WTC11 (cell line): ENCODE data around the gene TUBB. TPM values are rescaled to one million over a fixed set of nuclear protein-coding genes. Genes with fewer than 3 reads are reported as not detected.

Experiments used
- ATAC-seq: fragments of 200-7000 bp; cut with Tn5 transposase; 2 replicates; pipeline ENCODE4 v1.10.0; 2021; ENCODE audit warnings: mild to moderate bottlenecking, moderate library complexity
- Bru-seq: library from RNA; stranded (reverse); fragments of 400-500 nt; gene quantifications from one replicate; lab custom pipeline; 2021; lab: Mats Ljungman, UMichigan
- CTCF ChIA-PET: fragments of 300-600 bp; sonication (Branson Sonifier 250); formaldehyde crosslinking; loops from one replicate; lab custom pipeline; 2021; ENCODE audit warnings: antibody characterized with exemption; lab: Charles Lee
- POLR2A ChIA-PET: fragments of 350-600 bp; sonication (Branson Sonifier 250); formaldehyde crosslinking; loops from one replicate; lab custom pipeline; 2021; ENCODE audit warnings: antibody characterized with exemption; lab: Charles Lee
- DNase-seq: peaks from one replicate; pipeline ENCODE4 v3.0.0; 2021; ENCODE audit warnings: low spot score
- H3K27ac Mint-ChIP-seq: 2 replicates; pipeline ENCODE4 v1.8.0; 2021; ENCODE audit warnings: mixed read lengths
- H3K27me3 Mint-ChIP-seq: 2 replicates; pipeline ENCODE4 v1.8.0; 2021; ENCODE audit warnings: low read depth, mild to moderate bottlenecking, moderate library complexity, mixed read lengths
- H3K36me3 Mint-ChIP-seq: 2 replicates; pipeline ENCODE4 v1.8.0; 2021; ENCODE audit warnings: mixed read lengths
- H3K4me1 Mint-ChIP-seq: 2 replicates; pipeline ENCODE4 v1.8.0; 2022; ENCODE audit warnings: mixed read lengths
- H3K4me3 Mint-ChIP-seq: 2 replicates; pipeline ENCODE4 v1.8.0; 2021; ENCODE audit warnings: mild to moderate bottlenecking, moderate library complexity, mixed read lengths
- H3K9me3 Mint-ChIP-seq: 2 replicates; pipeline ENCODE4 v1.8.0; 2021; ENCODE audit warnings: mixed read lengths
- ATF1 ChIP-seq: sonication (generic); formaldehyde crosslinking; IDR thresholded peaks from 2 replicates; pipeline ENCODE4 v1.8.1; 2023; ENCODE audit warnings: mild to moderate bottlenecking, moderate library complexity, missing genetic modification reagents
- ATF2 ChIP-seq: sonication (generic); formaldehyde crosslinking; IDR thresholded peaks from 2 replicates; pipeline ENCODE4 v1.8.1; 2022; ENCODE audit warnings: low read depth, missing genetic modification reagents, borderline replicate concordance
- CREB1 ChIP-seq: sonication (generic); formaldehyde crosslinking; IDR thresholded peaks from 2 replicates; pipeline ENCODE4 v1.8.0; 2023; ENCODE audit warnings: mild to moderate bottlenecking, missing genetic modification reagents
- CREM ChIP-seq: sonication (generic); formaldehyde crosslinking; IDR thresholded peaks from 2 replicates; pipeline ENCODE4 v1.8.1; 2022; ENCODE audit warnings: mild to moderate bottlenecking, missing genetic modification reagents, moderate library complexity
- E2F4 ChIP-seq: sonication (generic); formaldehyde crosslinking; IDR thresholded peaks from 2 replicates; pipeline ENCODE4 v1.8.1; 2022; ENCODE audit warnings: low read depth, mild to moderate bottlenecking, moderate library complexity, missing genetic modification reagents, borderline replicate concordance
- E2F5 ChIP-seq: sonication (generic); formaldehyde crosslinking; IDR thresholded peaks from 2 replicates; pipeline ENCODE4 v1.8.1; 2022; ENCODE audit warnings: mild to moderate bottlenecking, moderate library complexity, missing genetic modification reagents
- FOXK1 ChIP-seq: sonication (generic); formaldehyde crosslinking; IDR thresholded peaks from 2 replicates; pipeline ENCODE4 v1.8.0; 2022; ENCODE audit warnings: mild to moderate bottlenecking, moderate library complexity, missing genetic modification reagents
- FOXP1 ChIP-seq: sonication (generic); formaldehyde crosslinking; IDR thresholded peaks from 2 replicates; pipeline ENCODE4 v1.8.0; 2022; ENCODE audit warnings: missing genetic modification reagents, mild to moderate bottlenecking, moderate library complexity, borderline replicate concordance
- GABPB1 ChIP-seq: sonication (generic); formaldehyde crosslinking; IDR thresholded peaks from 2 replicates; pipeline ENCODE4 v1.8.1; 2023; ENCODE audit warnings: mild to moderate bottlenecking, missing genetic modification reagents
- GTF2I ChIP-seq: fragments of 250-450 bp; sonication (Bioruptor Pico); conservative IDR thresholded peaks from 2 replicates; pipeline ENCODE4 v1.4.0; 2021; ENCODE audit warnings: mild to moderate bottlenecking
- MAX ChIP-seq: sonication (generic); formaldehyde crosslinking; IDR thresholded peaks from 2 replicates; pipeline ENCODE4 v1.8.0; 2022; ENCODE audit warnings: mild to moderate bottlenecking, missing genetic modification reagents
- MYBL2 ChIP-seq: sonication (generic); formaldehyde crosslinking; IDR thresholded peaks from 2 replicates; pipeline ENCODE4 v1.8.1; 2023; ENCODE audit warnings: mild to moderate bottlenecking, moderate library complexity, missing genetic modification reagents
- NFE2L1 ChIP-seq: sonication (generic); formaldehyde crosslinking; IDR thresholded peaks from 2 replicates; pipeline ENCODE4 v1.8.1; 2023; ENCODE audit warnings: missing genetic modification reagents
- NFYB ChIP-seq: sonication (generic); formaldehyde crosslinking; conservative IDR thresholded peaks from 2 replicates; pipeline ENCODE4 v1.8.0; 2022; ENCODE audit warnings: low read depth, missing genetic modification reagents
- NR3C1 ChIP-seq: sonication (generic); formaldehyde crosslinking; conservative IDR thresholded peaks from 2 replicates; pipeline ENCODE4 v1.8.1; 2023; ENCODE audit warnings: low read depth, mild to moderate bottlenecking, missing genetic modification reagents
- OVOL2 ChIP-seq: fragments of 250-450 bp; sonication (Bioruptor Pico); IDR thresholded peaks from 2 replicates; pipeline ENCODE4 v1.9.0; 2021; ENCODE audit warnings: mild to moderate bottlenecking, borderline replicate concordance
- SP1 ChIP-seq: sonication (generic); formaldehyde crosslinking; conservative IDR thresholded peaks from 2 replicates; pipeline ENCODE4 v1.8.1; 2022; ENCODE audit warnings: missing genetic modification reagents
- TEAD1 ChIP-seq: sonication (generic); formaldehyde crosslinking; IDR thresholded peaks from 2 replicates; pipeline ENCODE4 v1.8.0; 2022; ENCODE audit warnings: mild to moderate bottlenecking, missing genetic modification reagents
- TP53 ChIP-seq: sonication (generic); formaldehyde crosslinking; IDR thresholded peaks from 2 replicates; pipeline ENCODE4 v1.8.1; 2023; ENCODE audit warnings: mild to moderate bottlenecking, missing genetic modification reagents
- USF1 ChIP-seq: sonication (generic); formaldehyde crosslinking; IDR thresholded peaks from 2 replicates; pipeline ENCODE4 v1.8.0; 2022; ENCODE audit warnings: mild to moderate bottlenecking, missing genetic modification reagents
- ZMAT4 ChIP-seq: fragments of 250-450 bp; sonication (Bioruptor Pico); IDR thresholded peaks from 2 replicates; pipeline ENCODE4 v1.9.0; 2021; ENCODE audit warnings: mild to moderate bottlenecking
- ZNF138 ChIP-seq: sonication (generic); formaldehyde crosslinking; conservative IDR thresholded peaks from 2 replicates; pipeline ENCODE4 v1.8.1; 2022; ENCODE audit warnings: mild to moderate bottlenecking, moderate library complexity, missing genetic modification reagents
- ZNF263 ChIP-seq: sonication (generic); formaldehyde crosslinking; IDR thresholded peaks from 2 replicates; pipeline ENCODE4 v1.8.1; 2022; ENCODE audit warnings: low read depth, mild to moderate bottlenecking, moderate library complexity, missing genetic modification reagents
- long read RNA-seq, 3 experiments: library from RNA in 1 of 3; library from capped mRNA in 1 of 3; library from polyadenylated mRNA in 1 of 3; unstranded in 2 of 3; stranded (forward) in 1 of 3; transcript quantifications; one replicate each; pipeline ENCODE4 v2.0.0, GENCODE V29; 2021
- total RNA-seq: library from RNA; stranded (reverse); gene quantifications from 3 replicates; pipeline ENCODE4 v1.2.3, GENCODE V29; 2021

Gene TUBB
- total RNA-seq (1,503 to 1,570 TPM (median 1,542 TPM) in 3 replicates), Bru-seq, nascent RNA (percentile 100 among the genes with signal in this experiment)
- long read RNA-seq, experiment 1, transcript TUBB-205 (4 exons, 2,670 nt): major isoform, 6,004 of 6,585 reads
- long read RNA-seq, experiment 1, transcript TUBB-206 (4 exons, 2,632 nt): minor isoform, 42 of 6,585 reads
- long read RNA-seq, experiment 1, partial matches to known transcripts: 130 of 6,585 reads
- long read RNA-seq, experiment 1, other reads (novel, unspliced or antisense): 407 of 6,585 reads
- long read RNA-seq, experiment 2, transcript TUBB-205 (4 exons, 2,670 nt): major isoform, 2,286 of 3,484 reads
- long read RNA-seq, experiment 2, transcript TUBB-206 (4 exons, 2,632 nt): minor isoform, 6 of 3,484 reads
- long read RNA-seq, experiment 2, partial matches to known transcripts: 1,149 of 3,484 reads
- long read RNA-seq, experiment 2, other reads (novel, unspliced or antisense): 43 of 3,484 reads
- long read RNA-seq, experiment 3, transcript TUBB-206 (4 exons, 2,632 nt): minor isoform, 14 of 2,554 reads
- long read RNA-seq, experiment 3, transcript TUBB-205 (4 exons, 2,670 nt): major isoform, 2,409 of 2,554 reads
- long read RNA-seq, experiment 3, partial matches to known transcripts: 119 of 2,554 reads
- long read RNA-seq, experiment 3, other reads (novel, unspliced or antisense): 11 of 2,554 reads

- ChIA-PET CTCF (interaction anchor here (1.0 to 6.0 kb wide), 7 partner anchors 11 to 254 kb away, joined by 3 to 54 read pairs (median 10); partner anchors contain the start of gene DHX16), POLR2A (interaction anchor here (0.6 to 1.9 kb wide), 6 partner anchors 17 to 105 kb away, joined by 3 to 8 read pairs (median 4); partner anchors contain the start of gene DHX16)
- ATAC-seq (peak; percentile 73), DNase-seq (peak; percentile 97)
- Mint-ChIP-seq H3K9me3 (no peaks in the 10 kb centered on the region), H3K27me3 (no peaks in the 10 kb centered on the region), H3K27ac (peak within 1 kb of the TSS; percentile 100), H3K4me1 (peaks cover 54% of the 10 kb centered on the region), H3K36me3 (peaks cover 52% of the 10 kb centered on the region), H3K4me3 (peak within 1 kb of the TSS; percentile 99)
- TF ChIP-seq ZNF263 (CRISPR knock-in tag): no peak
- TF ChIP-seq MAX: peak; percentile 24; the same call in 1 of the 2 replicates
- TF ChIP-seq USF1: peak; percentile 61; the same call in 1 of the 2 replicates
- no peak for TF ChIP-seq NR3C1 (CRISPR knock-in tag)
- no peak for TF ChIP-seq ZNF138 (CRISPR knock-in tag)
- TF ChIP-seq E2F5 (CRISPR knock-in tag): peak; percentile 77; the same call in 1 of the 2 replicates
- no peak for TF ChIP-seq GTF2I
- peak; percentile 71; the same call in 1 of the 2 replicates for TF ChIP-seq TEAD1 (CRISPR knock-in tag)
- TF ChIP-seq OVOL2 (CRISPR knock-in tag): no peak
- 0 out of 2 replicates have a peak, but pooled peaks have one; percentile 11 for TF ChIP-seq GABPB1 (CRISPR knock-in tag)
- TF ChIP-seq NFE2L1 (CRISPR knock-in tag): peak; percentile 47; the same call in 1 of the 2 replicates
- no peak for TF ChIP-seq MYBL2 (CRISPR knock-in tag)
- TF ChIP-seq ATF2 (CRISPR knock-in tag): no peak
- TF ChIP-seq E2F4: peak; percentile 77; the same call in 1 of the 2 replicates
- no peak for TF ChIP-seq CREB1 (CRISPR knock-in tag)
- peak; percentile 41; the same call in 1 of the 2 replicates for TF ChIP-seq SP1 (CRISPR knock-in tag)
- TF ChIP-seq NFYB (CRISPR knock-in tag): peak; percentile 65
- no peak; the same call in none of the 2 replicates for TF ChIP-seq FOXK1 (CRISPR knock-in tag)
- no peak for TF ChIP-seq ATF1
- TF ChIP-seq CREM: no peak
- peak; percentile 37; the same call in 1 of the 2 replicates for TF ChIP-seq FOXP1
- TF ChIP-seq ZMAT4 (CRISPR knock-in tag): no peak
- TF ChIP-seq TP53: no peak
- TF ChIP-seq, all 79 proteins: peak for 10
These were observed at the start of gene TUBB for GRCh38 chr6:30719791-30720737. TUBB (plus strand) TSS chr6:30720352; CDS start chr6:30720507, 155 bp downstream.
